Endothelial cell of umbilical vein (primary cell): Measurements from ENCODE around the gene CHKB. TPM values are rescaled to one million over a fixed set of nuclear protein-coding genes. Genes with fewer than 3 reads are reported as not detected.

Experiments used
- BruUV-seq: library from RNA; stranded (reverse); fragments of 400-500 nt; replicated peaks from 2 replicates; lab custom pipeline; 2021; lab: Mats Ljungman, UMichigan
- CTCF ChIA-PET: fragments of 300-600, 350-600 bp; sonication (Branson Sonifier 250); formaldehyde crosslinking; loops from one replicate; lab custom pipeline; 2021; ENCODE audit warnings: antibody characterized with exemption, inconsistent platforms; lab: Charles Lee
- POLR2A ChIA-PET: fragments of 300-600, 350-600 bp; sonication (Branson Sonifier 250); formaldehyde crosslinking; loops from one replicate; lab custom pipeline; 2021; ENCODE audit warnings: antibody characterized with exemption, inconsistent platforms; lab: Charles Lee
- DNase-seq: peaks from one replicate; pipeline ENCODE4 v3.0.0-alpha.2; 2011; ENCODE audit warnings: low read depth, low spot score
- FAIRE-seq: peaks from 2 replicates; lab custom pipeline; 2011; peaks lifted over from hg19 to GRCh38; lab: Jason Lieb, UNC
- H2AFZ ChIP-seq: 2 replicates; pipeline ENCODE4 v1.6.0; 2012; ENCODE audit warnings: low read depth, low read length, control low read depth, inconsistent platforms
- H3K27ac ChIP-seq: 2 replicates; pipeline ENCODE4 v1.5.1; 2011; ENCODE audit warnings: low read depth, mild to moderate bottlenecking, control low read depth, low read length, moderate library complexity; ENCODE audit not compliant: insufficient read depth
- H3K27me3 ChIP-seq, 2 experiments: 2 replicates each; pipeline versions ENCODE4 v1.6.0 to v1.6.1; 2011; ENCODE audit warnings: low read length in 2 of 2, mixed read lengths in 1 of 2; ENCODE audit not compliant: control insufficient read depth in 2 of 2, insufficient read depth in 2 of 2
- H3K36me3 ChIP-seq, 2 experiments: 2 replicates in 1 of 2; 3 replicates in 1 of 2; pipeline ENCODE4 v1.5.1; 2011; ENCODE audit warnings: low read length in 2 of 2, mild to moderate bottlenecking in 1 of 2, moderate library complexity in 1 of 2; ENCODE audit not compliant: control insufficient read depth in 2 of 2, insufficient read depth in 2 of 2; ENCODE audit errors: extremely low read depth in 1 of 2
- H3K4me1 ChIP-seq: 3 replicates; pipeline ENCODE4 v1.5.1; 2011; ENCODE audit warnings: mild to moderate bottlenecking, low read length; ENCODE audit not compliant: control insufficient read depth, insufficient read depth; ENCODE audit errors: extremely low read depth
- H3K4me2 ChIP-seq: 2 replicates; pipeline ENCODE4 v1.6.1; 2011; ENCODE audit warnings: low read length, control low read depth, mixed read lengths; ENCODE audit not compliant: insufficient read depth
- H3K4me3 ChIP-seq, 3 experiments: fragments of 200-600 bp in 1 of 3; sonication (generic), shearing (Covaris generic) in 1 of 3; replicated peaks in 1 of 3; 2 replicates each; pipeline ENCODE4 v1.5.1; 2011 to 2016; ENCODE audit warnings: control low read depth in 3 of 3, low read length in 3 of 3, mild to moderate bottlenecking in 2 of 3, inconsistent platforms in 1 of 3, low read depth in 1 of 3, moderate library complexity in 1 of 3; ENCODE audit not compliant: insufficient read depth in 1 of 3
- H3K79me2 ChIP-seq: 2 replicates; pipeline ENCODE4 v1.6.0; 2012; ENCODE audit warnings: low read length, inconsistent platforms; ENCODE audit not compliant: control insufficient read depth, insufficient read depth
- H3K9ac ChIP-seq: replicated peaks from 2 replicates; pipeline ENCODE3; 2011; ENCODE audit warnings: low read length, control low read depth; ENCODE audit not compliant: insufficient read depth; ENCODE audit errors: extremely low read depth
- H3K9me1 ChIP-seq: replicated peaks from 3 replicates; pipeline ENCODE4 v1.6.0; 2011; ENCODE audit warnings: mild to moderate bottlenecking, low read length; ENCODE audit not compliant: control insufficient read depth, insufficient read depth; ENCODE audit errors: extremely low read depth
- H3K9me3 ChIP-seq: replicated peaks from 2 replicates; pipeline ENCODE4 v1.5.1; 2012; ENCODE audit warnings: low read length, inconsistent platforms; ENCODE audit not compliant: control insufficient read depth, insufficient read depth
- H4K20me1 ChIP-seq: replicated peaks from 2 replicates; pipeline ENCODE3; 2011; ENCODE audit warnings: mild to moderate bottlenecking, low read length; ENCODE audit not compliant: control insufficient read depth, insufficient read depth; ENCODE audit errors: extremely low read depth
- EZH2 ChIP-seq: IDR thresholded peaks from 2 replicates; pipeline ENCODE4 v1.6.1; 2012; ENCODE audit warnings: borderline replicate concordance, low read depth, mild to moderate bottlenecking, moderate library complexity, low read length, inconsistent platforms; ENCODE audit not compliant: severe bottlenecking
- FOS ChIP-seq: IDR thresholded peaks from 2 replicates; pipeline ENCODE4 v1.6.1; 2011; ENCODE audit warnings: mild to moderate bottlenecking, low read length, moderate library complexity, borderline replicate concordance; ENCODE audit not compliant: insufficient read depth
- GATA2 ChIP-seq: IDR thresholded peaks from 2 replicates; pipeline ENCODE4 v1.7.0; 2011; ENCODE audit warnings: low read depth, mild to moderate bottlenecking, moderate library complexity, mixed read lengths, low read length; ENCODE audit not compliant: insufficient read length, insufficient read depth
- JUN ChIP-seq: IDR thresholded peaks from 2 replicates; pipeline ENCODE4 v1.6.1; 2011; ENCODE audit warnings: borderline replicate concordance, low read depth; ENCODE audit not compliant: insufficient read length, insufficient read depth
- MYC ChIP-seq: IDR thresholded peaks from one replicate; pipeline ENCODE4 v1.6.1; 2011; ENCODE audit warnings: mild to moderate bottlenecking, low read depth, low read length
- POLR2A ChIP-seq: IDR thresholded peaks from 2 replicates; pipeline ENCODE4 v1.6.1; 2012; ENCODE audit warnings: low read depth, mild to moderate bottlenecking, control low read depth, low read length
- POLR2AphosphoS5 ChIP-seq: IDR thresholded peaks from 2 replicates; pipeline ENCODE4 v1.6.1; 2012; ENCODE audit warnings: low read depth, mild to moderate bottlenecking, control low read depth, low read length, moderate library complexity; ENCODE audit not compliant: insufficient read depth
- dilution Hi-C: fragments of 300-500 bp; cut with MboI; formaldehyde crosslinking; loops from one replicate; pipeline ENCODE4 v1.15.0; 2019; ENCODE audit warnings: low sequenced_read_pairs; ENCODE audit not compliant: extremely low pct_ligation_motif_present
- intact Hi-C: fragments of 100-400 bp; cut with micrococcal nuclease; formaldehyde crosslinking; loops from one replicate; pipeline ENCODE4 v1.10.0; 2022
- polyA plus RNA-seq, 4 experiments: library from polyadenylated mRNA; depleted of rRNA in 3 of 4; stranded (reverse) in 3 of 4; unstranded in 1 of 4; fragments of >200 nt; gene quantifications; 2 replicates each; pipeline versions ENCODE4 v1.2.1 to v1.2.3, GENCODE V29; 2011 to 2012; ENCODE audit warnings: missing spikeins in 1 of 4
- total RNA-seq: library from RNA; stranded (reverse); gene quantifications from 2 replicates; pipeline ENCODE4 v1.2.3, GENCODE V29; 2021
- TF ChIP-seq, protein P1 (sequence below): IDR thresholded peaks from 2 replicates; pipeline ENCODE4 v1.6.1; 2011; ENCODE audit not compliant: insufficient read depth, insufficient read length
- TF ChIP-seq, protein P2 (sequence below), 2 donors: IDR thresholded peaks; 1 replicate in 1 of 2; 2 replicates in 1 of 2; pipeline ENCODE4 v1.5.1; 2011; ENCODE audit warnings: low read length in 2 of 2, mild to moderate bottlenecking in 2 of 2, moderate library complexity in 2 of 2, control low read depth in 1 of 2, inconsistent platforms in 1 of 2, low read depth in 1 of 2; ENCODE audit not compliant: insufficient read depth in 1 of 2; ENCODE audit errors: extremely low read depth in 1 of 2

The CHKB gene
- total and polyA plus RNA-seq, 2 donors (not counting 3 experiments of a cell fraction or from before 2014, with no cell fraction given) = 62.4 to 70.6 TPM

DNA sequence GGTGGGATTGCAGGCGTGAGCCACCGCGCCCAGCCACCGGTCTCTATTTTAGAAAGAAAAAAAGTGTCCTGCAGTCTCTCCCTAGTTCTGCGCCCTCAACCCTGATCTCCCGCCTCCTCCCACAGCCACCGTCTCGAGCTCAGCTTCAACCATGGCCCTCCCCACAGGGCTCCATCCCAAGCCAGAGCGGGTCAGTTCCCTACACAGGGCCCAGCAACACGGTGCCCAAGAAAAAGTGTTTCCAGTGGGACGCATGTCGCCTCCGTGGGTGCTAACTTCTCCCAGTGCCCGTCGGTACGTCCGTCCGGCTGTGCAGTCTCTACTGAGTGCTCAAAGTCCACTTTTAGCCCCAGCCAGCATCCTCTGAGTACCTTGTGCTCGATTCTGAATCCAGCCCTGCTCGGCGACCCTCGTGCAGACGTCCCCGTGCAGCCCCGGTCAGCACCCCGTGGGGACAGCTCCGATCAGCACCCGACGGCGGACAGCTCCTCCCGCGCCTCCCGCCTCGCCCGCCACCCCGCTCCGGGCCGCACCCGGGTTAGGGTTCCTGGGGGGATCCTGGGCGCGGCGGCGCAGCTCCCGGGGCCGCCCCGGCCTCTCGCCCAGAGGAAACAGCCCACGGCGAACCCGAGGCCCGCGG lies 17.3 kb upstream of the CHKB start:
- dilution Hi-C loops (no loop called here), intact Hi-C loops (no loop called here)
- FAIRE-seq = no peak
- H3K27me3 ChIP-seq = peaks cover 35 to 36% of the 10 kb centered on the region in 2 experiments
- no peaks in the 10 kb centered on the region for H4K20me1 ChIP-seq
- H3K4me1 ChIP-seq = no peaks in the 10 kb centered on the region
- TF ChIP-seq EZH2 (peak; percentile 9), JUN (no peak)
- TF ChIP-seq, protein P1, sequence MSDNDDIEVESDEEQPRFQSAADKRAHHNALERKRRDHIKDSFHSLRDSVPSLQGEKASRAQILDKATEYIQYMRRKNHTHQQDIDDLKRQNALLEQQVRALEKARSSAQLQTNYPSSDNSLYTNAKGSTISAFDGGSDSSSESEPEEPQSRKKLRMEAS = peak; percentile 29
- H2AFZ ChIP-seq = no peak overlapping the region
- H3K4me3 ChIP-seq = no peak overlapping the region
- H3K79me2 ChIP-seq = no peaks in the 10 kb centered on the region
- ChIA-PET POLR2A (no interaction called here), CTCF (interaction anchor here (0.6 to 1.0 kb wide), 3 partner anchors 21 to 74 kb away, joined by 3 to 5 read pairs (median 4); partner anchors contain the start of gene SYCE3)
- H3K4me2 ChIP-seq = no peak overlapping the region
- no peaks in the 10 kb centered on the region for H3K9me3 ChIP-seq
- H3K27ac ChIP-seq = no peak overlapping the region
- H3K9me1 ChIP-seq = no peaks in the 10 kb centered on the region
- no TSS peak for BruUV-seq
- H3K36me3 ChIP-seq = no peaks in the 10 kb centered on the region
- peak; percentile 26 for DNase-seq
- no peak overlapping the region for H3K9ac ChIP-seq

DNA sequence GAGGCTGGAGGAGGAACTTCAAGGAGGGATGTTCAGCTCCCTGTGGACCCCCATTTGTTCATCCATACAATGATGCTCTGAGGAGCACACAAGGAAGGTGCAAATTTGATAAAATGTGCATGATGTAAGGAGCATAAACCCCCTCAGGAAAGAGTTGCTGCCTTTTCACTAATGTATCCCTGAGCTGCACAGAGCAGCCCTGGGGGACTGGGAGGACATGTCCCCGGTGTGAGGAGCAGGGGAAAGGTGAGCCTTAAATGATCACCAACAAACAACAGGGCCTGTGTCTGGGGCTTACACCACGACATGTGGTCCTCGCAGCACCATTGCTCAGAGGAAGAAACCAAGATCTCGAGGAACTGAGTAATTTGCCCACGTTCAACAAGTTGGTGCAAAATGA lies 14.4 kb upstream of the CHKB start:
- H3K79me2 ChIP-seq = no peaks in the 10 kb centered on the region
- dilution Hi-C loops (no loop called here), intact Hi-C loops (no loop called here)
- ChIA-PET CTCF (no interaction called here), POLR2A (no interaction called here)
- FAIRE-seq (no peak), DNase-seq (no peak)
- H3K4me3 ChIP-seq = no peak overlapping the region
- H3K27ac ChIP-seq = no peak overlapping the region
- H3K9me3 ChIP-seq = no peaks in the 10 kb centered on the region
- H3K9me1 ChIP-seq = no peaks in the 10 kb centered on the region
- TF ChIP-seq MYC (no peak), EZH2 (no peak), POLR2AphosphoS5 (no peak), FOS (no peak), JUN (no peak), POLR2A (no peak), GATA2 (no peak)
- TF ChIP-seq, protein P2, sequence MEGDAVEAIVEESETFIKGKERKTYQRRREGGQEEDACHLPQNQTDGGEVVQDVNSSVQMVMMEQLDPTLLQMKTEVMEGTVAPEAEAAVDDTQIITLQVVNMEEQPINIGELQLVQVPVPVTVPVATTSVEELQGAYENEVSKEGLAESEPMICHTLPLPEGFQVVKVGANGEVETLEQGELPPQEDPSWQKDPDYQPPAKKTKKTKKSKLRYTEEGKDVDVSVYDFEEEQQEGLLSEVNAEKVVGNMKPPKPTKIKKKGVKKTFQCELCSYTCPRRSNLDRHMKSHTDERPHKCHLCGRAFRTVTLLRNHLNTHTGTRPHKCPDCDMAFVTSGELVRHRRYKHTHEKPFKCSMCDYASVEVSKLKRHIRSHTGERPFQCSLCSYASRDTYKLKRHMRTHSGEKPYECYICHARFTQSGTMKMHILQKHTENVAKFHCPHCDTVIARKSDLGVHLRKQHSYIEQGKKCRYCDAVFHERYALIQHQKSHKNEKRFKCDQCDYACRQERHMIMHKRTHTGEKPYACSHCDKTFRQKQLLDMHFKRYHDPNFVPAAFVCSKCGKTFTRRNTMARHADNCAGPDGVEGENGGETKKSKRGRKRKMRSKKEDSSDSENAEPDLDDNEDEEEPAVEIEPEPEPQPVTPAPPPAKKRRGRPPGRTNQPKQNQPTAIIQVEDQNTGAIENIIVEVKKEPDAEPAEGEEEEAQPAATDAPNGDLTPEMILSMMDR (IDR thresholded peaks at IDR 0.05; ENCODE audit: extremely low read depth in 1 of 2, insufficient read depth in 1 of 2, low read depth in 1 of 2, low read length in 2 of 2) = no peak
- TF ChIP-seq, protein P1 = no peak
- H3K36me3 ChIP-seq = no peaks in the 10 kb centered on the region
- H4K20me1 ChIP-seq = no peaks in the 10 kb centered on the region
- BruUV-seq = no TSS peak
- no peak overlapping the region for H2AFZ ChIP-seq
- no peak overlapping the region for H3K4me2 ChIP-seq
- H3K27me3 ChIP-seq = peaks cover 8 to 20% of the 10 kb centered on the region in 2 experiments
- no peak overlapping the region for H3K9ac ChIP-seq
- H3K4me1 ChIP-seq = no peaks in the 10 kb centered on the region
